ENCODE data around the gene ECEL1. TPM values are rescaled to one million over a fixed set of nuclear protein-coding genes. Genes with fewer than 3 reads are reported as not detected.

ECEL1 gene
- total and polyA plus RNA-seq, 2 donors (not counting 1 experiment from before 2014, with no cell fraction given), result 0.47 TPM; not detected in 1

DNA sequence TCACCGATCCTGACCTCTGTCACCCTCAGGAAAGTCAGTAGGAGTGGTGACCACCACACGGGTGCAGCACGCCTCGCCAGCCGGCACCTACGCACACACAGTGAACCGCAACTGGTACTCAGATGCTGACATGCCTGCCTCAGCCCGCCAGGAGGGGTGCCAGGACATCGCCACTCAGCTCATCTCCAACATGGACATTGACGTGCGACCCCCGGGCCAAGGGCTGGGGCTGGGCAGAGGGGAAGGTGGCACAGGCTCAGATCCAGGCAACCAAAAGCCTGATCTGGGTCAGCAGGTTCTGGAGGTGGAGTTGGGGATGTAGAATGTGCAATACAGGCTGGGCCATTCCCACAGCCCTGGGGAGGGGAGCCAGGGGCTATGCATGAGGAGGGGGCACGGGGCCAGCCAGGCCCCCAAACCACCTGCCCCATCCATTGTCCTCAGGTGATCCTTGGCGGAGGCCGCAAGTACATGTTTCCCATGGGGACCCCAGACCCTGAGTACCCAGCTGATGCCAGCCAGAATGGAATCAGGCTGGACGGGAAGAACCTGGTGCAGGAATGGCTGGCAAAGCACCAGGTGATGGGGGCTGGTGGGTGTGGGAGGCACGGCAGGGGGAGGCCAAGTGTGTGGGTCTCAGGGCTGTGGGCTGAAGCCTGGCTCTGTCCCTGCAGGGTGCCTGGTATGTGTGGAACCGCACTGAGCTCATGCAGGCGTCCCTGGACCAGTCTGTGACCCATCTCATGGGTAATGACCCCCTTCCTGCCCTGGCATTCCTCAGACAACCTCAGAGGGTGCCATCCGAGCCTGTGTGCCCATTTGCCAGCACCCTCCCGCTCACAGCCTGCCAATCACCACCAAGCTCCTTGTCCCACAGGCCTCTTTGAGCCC lies 30.3 kb downstream of the ECEL1 start:
- H3K4me1 ChIP-seq (ENCODE audit: control insufficient read depth in 2 of 2, insufficient read depth in 2 of 2, low read length in 2 of 2), result no peaks in the 10 kb centered on the region
- DNase-seq, result no peak
- H3K27me3 Mint-ChIP-seq, result peaks cover 23% of the 10 kb centered on the region

More for the DNA sequence above, 30.3 kb downstream of the ECEL1 start:
- H3K27ac Mint-ChIP-seq, result no peak overlapping the region
- ATAC-seq (ENCODE audit: low read depth), result no peak
- POLR2A ChIA-PET, result no interaction called here
- Histone ChIP-seq H2AFZ (ENCODE audit: insufficient read depth, low read depth, low read length, poor library complexity, severe bottlenecking) (no peak overlapping the region), H4K20me1 (ENCODE audit: control insufficient read depth, insufficient read depth, low read length, poor library complexity, severe bottlenecking) (no peaks in the 10 kb centered on the region), H3K4me2 (replicated peaks; ENCODE audit: low read depth, low read length, poor library complexity, severe bottlenecking) (no peak overlapping the region), H3K4me3 (ENCODE audit: control extremely low read depth in 1 of 5, extremely low read depth in 1 of 5, insufficient read depth in 1 of 5, low read depth in 2 of 5, low read length in 4 of 5) (no peak overlapping the region), H3K9ac (ENCODE audit: low read length) (no peak overlapping the region), H3K9me3 (ENCODE audit: control extremely low read depth in 1 of 3, control insufficient read depth in 2 of 3, insufficient read depth in 1 of 3, low read length in 2 of 3) (peaks cover 0 to 8% (median 0%) of the 10 kb centered on the region in 3 donors), H3K27me3 (replicated peaks in 1 of 4; ENCODE audit: control extremely low read depth in 1 of 4, control insufficient read depth in 3 of 4, insufficient read depth in 4 of 4, low read length in 3 of 4) (peaks cover 0 to 11% (median 0%) of the 10 kb centered on the region in 4 experiments), H3K79me2 (ENCODE audit: control insufficient read depth, insufficient read depth, low read length) (no peaks in the 10 kb centered on the region), H3K27ac (ENCODE audit: low read length in 2 of 2) (no peak overlapping the region), H3K36me3 (replicated peaks in 1 of 2; ENCODE audit: control extremely low read depth in 1 of 2, control insufficient read depth in 1 of 2, extremely low read depth in 1 of 2, insufficient read depth in 2 of 2, low read length in 1 of 2) (no peaks in the 10 kb centered on the region)
- H3K9me3 Mint-ChIP-seq (ENCODE audit: insufficient read depth), result no peaks in the 10 kb centered on the region
- H3K4me3 Mint-ChIP-seq, result no peak overlapping the region
- CTCF ChIA-PET, result no interaction called here
- WGBS (ENCODE audit: insufficient coverage), result 89% methylated on average over 16 of the region's 21 CpGs
- TF ChIP-seq, protein P1, sequence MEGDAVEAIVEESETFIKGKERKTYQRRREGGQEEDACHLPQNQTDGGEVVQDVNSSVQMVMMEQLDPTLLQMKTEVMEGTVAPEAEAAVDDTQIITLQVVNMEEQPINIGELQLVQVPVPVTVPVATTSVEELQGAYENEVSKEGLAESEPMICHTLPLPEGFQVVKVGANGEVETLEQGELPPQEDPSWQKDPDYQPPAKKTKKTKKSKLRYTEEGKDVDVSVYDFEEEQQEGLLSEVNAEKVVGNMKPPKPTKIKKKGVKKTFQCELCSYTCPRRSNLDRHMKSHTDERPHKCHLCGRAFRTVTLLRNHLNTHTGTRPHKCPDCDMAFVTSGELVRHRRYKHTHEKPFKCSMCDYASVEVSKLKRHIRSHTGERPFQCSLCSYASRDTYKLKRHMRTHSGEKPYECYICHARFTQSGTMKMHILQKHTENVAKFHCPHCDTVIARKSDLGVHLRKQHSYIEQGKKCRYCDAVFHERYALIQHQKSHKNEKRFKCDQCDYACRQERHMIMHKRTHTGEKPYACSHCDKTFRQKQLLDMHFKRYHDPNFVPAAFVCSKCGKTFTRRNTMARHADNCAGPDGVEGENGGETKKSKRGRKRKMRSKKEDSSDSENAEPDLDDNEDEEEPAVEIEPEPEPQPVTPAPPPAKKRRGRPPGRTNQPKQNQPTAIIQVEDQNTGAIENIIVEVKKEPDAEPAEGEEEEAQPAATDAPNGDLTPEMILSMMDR (IDR thresholded peaks at IDR 0.05), result no peak
- TF ChIP-seq EZH2 (IDR thresholded peaks at IDR 0.05; ENCODE audit: borderline replicate concordance, insufficient read depth, low read depth, low read length, poor library complexity, severe bottlenecking), result no peak
- H3K4me1 Mint-ChIP-seq, result no peaks in the 10 kb centered on the region
- intact Hi-C loops (cut with micrococcal nuclease), result no loop called here

Data from B cell (primary cell).